Measurements from ENCODE around the gene LCOR. TPM values are rescaled to one million over a fixed set of nuclear protein-coding genes. Genes with fewer than 3 reads are reported as not detected.

The LCOR gene
- total and polyA plus RNA-seq, 2 of the 13 experiments (the other 11 are each of a cell fraction or from before 2014, with no cell fraction given) = 12.4 to 23.7 TPM

DNA sequence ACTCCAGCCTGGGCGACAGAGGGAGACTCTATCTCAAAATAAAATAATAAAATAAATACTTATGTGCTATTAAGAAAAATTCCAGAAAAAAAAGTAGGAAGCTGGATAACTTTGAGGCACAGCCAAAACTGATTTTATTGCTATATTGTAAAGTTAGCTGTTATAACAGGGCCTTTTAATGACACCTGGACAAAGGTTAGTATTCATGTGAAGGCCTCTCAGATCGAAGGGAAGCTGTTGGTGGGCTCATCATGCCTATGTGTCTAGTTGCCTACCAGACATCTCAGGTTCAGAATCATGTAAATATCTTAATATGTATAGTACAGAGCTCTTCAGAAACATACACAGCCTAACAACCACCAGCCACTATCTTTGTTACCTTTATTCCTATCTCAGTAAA is 143.0 kb downstream of the LCOR start:
- no peak overlapping the region for H3K27ac ChIP-seq (ENCODE audit: extremely low read length, insufficient read depth, low read length)
- H4K20me1 ChIP-seq (ENCODE audit: insufficient read depth, low read length) = no peaks in the 10 kb centered on the region
- no peak overlapping the region for H3K4me3 ChIP-seq (replicated peaks in 1 of 3; ENCODE audit: insufficient read depth in 1 of 3, low read depth in 2 of 3, low read length in 3 of 3)
- no peak for TF ChIP-seq RFX3 (CRISPR knock-in tag; IDR thresholded peaks at IDR 0.05)
- no peak for TF ChIP-seq MXI1 (IDR thresholded peaks at IDR 0.05; ENCODE audit: borderline replicate concordance, low read depth, low read length)
- no peak for TF ChIP-seq ZNF446 (CRISPR knock-in tag; IDR thresholded peaks at IDR 0.05)
- no peak for TF ChIP-seq SUZ12 (IDR thresholded peaks at IDR 0.05; ENCODE audit: low read depth, low read length)
- TF ChIP-seq ZNF768 (CRISPR knock-in tag; IDR thresholded peaks at IDR 0.05) = no peak
- no peak for TF ChIP-seq POLR2AphosphoS5 (IDR thresholded peaks at IDR 0.05; ENCODE audit: low read depth, low read length)
- no peak for TF ChIP-seq ZNF609 (CRISPR knock-in tag; IDR thresholded peaks at IDR 0.05; ENCODE audit: borderline replicate concordance)
- TF ChIP-seq ZNF367 (CRISPR knock-in tag; IDR thresholded peaks at IDR 0.05; ENCODE audit: borderline replicate concordance) = no peak
- TF ChIP-seq NCOR1 (IDR thresholded peaks at IDR 0.05; ENCODE audit: borderline replicate concordance, low read length) = no peak
- TF ChIP-seq ZNF33B (CRISPR knock-in tag; IDR thresholded peaks at IDR 0.05) = no peak
- no peak for TF ChIP-seq ATF5 (CRISPR knock-in tag; IDR thresholded peaks at IDR 0.05; ENCODE audit: low read depth)
- no peak for TF ChIP-seq ZSCAN20 (CRISPR knock-in tag; IDR thresholded peaks at IDR 0.05; ENCODE audit: borderline replicate concordance)
- TF ChIP-seq, protein P1, sequence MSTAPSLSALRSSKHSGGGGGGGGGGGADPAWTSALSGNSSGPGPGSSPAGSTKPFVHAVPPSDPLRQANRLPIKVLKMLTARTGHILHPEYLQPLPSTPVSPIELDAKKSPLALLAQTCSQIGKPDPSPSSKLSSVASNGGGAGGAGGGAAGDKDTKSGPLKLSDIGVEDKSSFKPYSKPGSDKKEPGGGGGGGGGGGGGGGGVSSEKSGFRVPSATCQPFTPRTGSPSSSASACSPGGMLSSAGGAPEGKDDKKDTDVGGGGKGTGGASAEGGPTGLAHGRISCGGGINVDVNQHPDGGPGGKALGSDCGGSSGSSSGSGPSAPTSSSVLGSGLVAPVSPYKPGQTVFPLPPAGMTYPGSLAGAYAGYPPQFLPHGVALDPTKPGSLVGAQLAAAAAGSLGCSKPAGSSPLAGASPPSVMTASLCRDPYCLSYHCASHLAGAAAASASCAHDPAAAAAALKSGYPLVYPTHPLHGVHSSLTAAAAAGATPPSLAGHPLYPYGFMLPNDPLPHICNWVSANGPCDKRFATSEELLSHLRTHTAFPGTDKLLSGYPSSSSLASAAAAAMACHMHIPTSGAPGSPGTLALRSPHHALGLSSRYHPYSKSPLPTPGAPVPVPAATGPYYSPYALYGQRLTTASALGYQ (CRISPR knock-in tag; IDR thresholded peaks at IDR 0.05) = no peak
- no peak for TF ChIP-seq ZNF841 (CRISPR knock-in tag; IDR thresholded peaks at IDR 0.05; ENCODE audit: borderline replicate concordance)
- no peak for TF ChIP-seq ZNF816 (CRISPR knock-in tag; IDR thresholded peaks at IDR 0.05; ENCODE audit: borderline replicate concordance)
- TF ChIP-seq ZC3H4 (CRISPR knock-in tag; IDR thresholded peaks at IDR 0.05; ENCODE audit: borderline replicate concordance) = no peak
- TF ChIP-seq ZNF589 (CRISPR knock-in tag; conservative IDR thresholded peaks at IDR 0.05) = no peak
- POLR2A ChIA-PET = no interaction called here
- no peaks in the 10 kb centered on the region for H3K27me3 ChIP-seq (ENCODE audit: control insufficient read depth in 1 of 2, insufficient read depth in 2 of 2, low read length in 2 of 2)
- peaks cover 41% of the 10 kb centered on the region for H3K4me1 ChIP-seq (ENCODE audit: insufficient read depth, low read length)
- no peak overlapping the region for H2AFZ ChIP-seq (ENCODE audit: low read length)
- BruUV-seq (replicated peaks) = no TSS peak
- no peaks in the 10 kb centered on the region for H3K79me2 ChIP-seq (ENCODE audit: insufficient read depth, low read length)
- H3K9me3 ChIP-seq (ENCODE audit: low read length) = no peaks in the 10 kb centered on the region
- intact Hi-C loops (cut with micrococcal nuclease; ENCODE audit: unreplicated experiment) (no loop called here), in situ Hi-C loops (cut with HindIII; ENCODE audit: extremely low pct_ligation_motif_present, low pct_unique_long_range_greater_than_20kb) (no loop called here)
- no peak for FAIRE-seq
- H3K9ac ChIP-seq (ENCODE audit: insufficient read depth, low read depth, low read length) = no peak overlapping the region
- CTCF ChIA-PET (ENCODE audit: low intra/inter-chr PET ratio, low total read pairs) = no interaction called here
- no peak for DNase-seq (ENCODE audit: low spot score)
- no peak for ATAC-seq
- no peak overlapping the region for H3K4me2 ChIP-seq (ENCODE audit: low read depth, low read length)
- H3K36me3 ChIP-seq (replicated peaks in 1 of 2; ENCODE audit: control insufficient read depth in 1 of 2, insufficient read depth in 2 of 2, low read length in 2 of 2) = no peaks in the 10 kb centered on the region
- WGBS (ENCODE audit: low lambda C conversion rate) = 100% methylated on average over 2 of the region's 2 CpGs
